HepG2 (cell line): ENCODE measurements around the gene MRPL18. TPM values are rescaled to one million over a fixed set of nuclear protein-coding genes. Genes with fewer than 3 reads are reported as not detected.
A peak's percentile ranks its signal among the peaks of the same experiment; 100 is the strongest.

Source experiments
- BHLHE40 ChIP-seq: IDR thresholded peaks from 2 replicates; pipeline ENCODE4 v1.6.1; 2011; ENCODE audit warnings: low read length, improper control_type of control experiment
- ELF3 ChIP-seq: IDR thresholded peaks from 2 replicates; pipeline ENCODE4 v1.6.1; 2016; ENCODE audit warnings: missing genetic modification reagents, missing compliant biosample characterization
- GATAD1 ChIP-seq: IDR thresholded peaks from 2 replicates; pipeline ENCODE4 v1.6.1; 2016; ENCODE audit warnings: missing genetic modification reagents, missing compliant biosample characterization
- GATAD2A ChIP-seq: IDR thresholded peaks from 2 replicates; pipeline ENCODE4 v1.6.1; 2016
- IKZF1 ChIP-seq: fragments of 450-650 bp; IDR thresholded peaks from 2 replicates; pipeline ENCODE4 v1.7.1; 2016
- KAT7 ChIP-seq: IDR thresholded peaks from 2 replicates; pipeline ENCODE4 v1.6.1; 2018; ENCODE audit warnings: borderline replicate concordance, missing compliant biosample characterization
- NR2F6 ChIP-seq, 2 experiments: IDR thresholded peaks; 2 replicates each; pipeline ENCODE4 v1.6.1; 2016; ENCODE audit warnings: antibody characterized with exemption in 1 of 2, mild to moderate bottlenecking in 1 of 2
- RARG ChIP-seq: sonication (generic); formaldehyde crosslinking; IDR thresholded peaks from 2 replicates; pipeline ENCODE4 v1.4.0; 2020; ENCODE audit warnings: low read depth, mild to moderate bottlenecking, missing genetic modification reagents
- RORA ChIP-seq: sonication (generic); formaldehyde crosslinking; IDR thresholded peaks from 2 replicates; pipeline ENCODE4 v1.5.0; 2020; ENCODE audit warnings: mild to moderate bottlenecking, missing genetic modification reagents, moderate library complexity
- TEAD2 ChIP-seq: sonication (generic); formaldehyde crosslinking; IDR thresholded peaks from 2 replicates; pipeline ENCODE4 v1.9.0; 2021; ENCODE audit warnings: missing genetic modification reagents
- TGIF2 ChIP-seq: IDR thresholded peaks from 2 replicates; pipeline ENCODE4 v1.6.1; 2016; ENCODE audit warnings: control low read depth, missing compliant biosample characterization
- ZBTB3 ChIP-seq: sonication (generic); formaldehyde crosslinking; IDR thresholded peaks from 2 replicates; pipeline ENCODE4 v1.4.0; 2020; ENCODE audit warnings: low read depth, mild to moderate bottlenecking, moderate library complexity, missing genetic modification reagents, borderline replicate concordance
- ZFAT ChIP-seq: sonication (generic); formaldehyde crosslinking; conservative IDR thresholded peaks from 2 replicates; pipeline ENCODE4 v1.8.1; 2023; ENCODE audit warnings: missing genetic modification reagents, inconsistent platforms
- ZFP36L1 ChIP-seq: sonication (generic); formaldehyde crosslinking; IDR thresholded peaks from 2 replicates; pipeline ENCODE4 v1.8.0; 2022; ENCODE audit warnings: mild to moderate bottlenecking, missing genetic modification reagents, moderate library complexity
- ZNF12 ChIP-seq: sonication (generic); formaldehyde crosslinking; IDR thresholded peaks from 2 replicates; pipeline ENCODE4 v1.5.0; 2020; ENCODE audit warnings: missing genetic modification reagents
- ZNF839 ChIP-seq: sonication (generic); formaldehyde crosslinking; IDR thresholded peaks from 2 replicates; pipeline ENCODE4 v1.4.0; 2020; ENCODE audit warnings: missing genetic modification reagents, mild to moderate bottlenecking, borderline replicate concordance
- ZSCAN22 ChIP-seq: sonication (generic); formaldehyde crosslinking; IDR thresholded peaks from 2 replicates; pipeline ENCODE4 v1.4.0; 2020; ENCODE audit warnings: mild to moderate bottlenecking, missing genetic modification reagents
- ZSCAN30 ChIP-seq: sonication (generic); formaldehyde crosslinking; IDR thresholded peaks from 2 replicates; pipeline ENCODE4 v1.5.0; 2020; ENCODE audit warnings: mild to moderate bottlenecking, missing genetic modification reagents
- polyA plus RNA-seq, 8 experiments: library from polyadenylated mRNA; depleted of rRNA in 3 of 8; stranded (reverse) in 7 of 8; unstranded in 1 of 8; fragments of >200 nt; fragmentation: Illumina TruSeq in 4 of 8; extraction: Trizol in 4 of 8; gene quantifications; 2 replicates each; pipeline versions ENCODE4 v1.2.1 to v1.2.3, GENCODE V29; 2011 to 2016; ENCODE audit warnings: low read depth in 4 of 8, missing spikeins in 1 of 8, mixed read lengths in 1 of 8; ENCODE audit not compliant: insufficient read depth in 1 of 8
- total RNA-seq, 5 experiments: library from RNA; depleted of rRNA; stranded (reverse); fragments of >200 nt; fragmentation: Illumina TruSeq; extraction: Trizol; gene quantifications; 2 replicates each; pipeline ENCODE4 v1.2.3, GENCODE V29; 2016; ENCODE audit warnings: low read depth in 1 of 5
- TF ChIP-seq, protein P1 (sequence below): sonication (generic); formaldehyde crosslinking; IDR thresholded peaks from 2 replicates; pipeline ENCODE4 v1.4.0; 2020; ENCODE audit warnings: mild to moderate bottlenecking, missing genetic modification reagents, borderline replicate concordance
- TF ChIP-seq, protein P2 (sequence below): IDR thresholded peaks from 2 replicates; pipeline ENCODE4 v1.6.1; 2016
- TF ChIP-seq, protein P3 (sequence below): sonication (generic); formaldehyde crosslinking; IDR thresholded peaks from 2 replicates; pipeline ENCODE4 v1.8.1; 2023; ENCODE audit warnings: mild to moderate bottlenecking, missing genetic modification reagents
- TF ChIP-seq, protein P4 (sequence below), 2 experiments: sonication (generic) in 1 of 2; formaldehyde crosslinking in 1 of 2; IDR thresholded peaks; 2 replicates each; pipeline versions ENCODE4 v1.4.0 to v1.6.1; 2018 to 2020; ENCODE audit warnings: missing genetic modification reagents in 2 of 2, borderline replicate concordance in 1 of 2, low read depth in 1 of 2, mild to moderate bottlenecking in 1 of 2, missing biosample characterization in 1 of 2

MRPL18 gene
- total and polyA plus RNA-seq, 2 of the 13 experiments (the other 11 are each of a cell fraction or from before 2014, with no cell fraction given): 85.6 to 176 TPM

DNA sequence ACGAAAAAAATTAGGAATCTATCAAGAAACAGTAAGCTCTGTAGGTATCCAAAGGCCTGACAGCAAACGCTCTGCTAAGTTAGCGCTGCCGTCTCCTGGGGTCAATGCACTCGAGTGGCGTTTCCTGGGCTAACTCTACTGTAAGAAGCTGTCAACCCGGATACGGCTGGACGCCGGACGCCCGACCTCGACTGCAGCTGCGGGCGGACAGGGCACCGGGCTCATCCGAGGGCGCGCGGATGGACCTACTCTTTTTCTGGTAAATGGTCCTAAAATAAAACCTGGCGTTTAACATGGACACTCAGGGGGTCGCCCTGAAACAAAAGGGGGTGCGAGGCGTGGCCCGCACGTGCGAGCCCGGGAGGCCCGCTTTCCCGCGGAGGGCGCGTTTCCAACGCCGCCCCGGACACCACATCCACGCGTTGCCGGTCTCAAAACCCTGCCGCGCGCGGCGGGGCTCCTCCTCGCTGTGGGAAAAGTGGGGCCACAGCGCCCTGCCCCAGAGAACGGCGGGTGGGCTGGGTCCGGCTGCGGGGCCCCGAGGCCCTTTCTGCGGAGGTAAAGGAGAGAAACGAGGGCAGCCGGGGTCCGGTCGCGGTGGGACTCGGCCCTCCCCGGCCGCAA lies 1.4 kb upstream of the MRPL18 start (continued):
- TF ChIP-seq, protein P1, sequence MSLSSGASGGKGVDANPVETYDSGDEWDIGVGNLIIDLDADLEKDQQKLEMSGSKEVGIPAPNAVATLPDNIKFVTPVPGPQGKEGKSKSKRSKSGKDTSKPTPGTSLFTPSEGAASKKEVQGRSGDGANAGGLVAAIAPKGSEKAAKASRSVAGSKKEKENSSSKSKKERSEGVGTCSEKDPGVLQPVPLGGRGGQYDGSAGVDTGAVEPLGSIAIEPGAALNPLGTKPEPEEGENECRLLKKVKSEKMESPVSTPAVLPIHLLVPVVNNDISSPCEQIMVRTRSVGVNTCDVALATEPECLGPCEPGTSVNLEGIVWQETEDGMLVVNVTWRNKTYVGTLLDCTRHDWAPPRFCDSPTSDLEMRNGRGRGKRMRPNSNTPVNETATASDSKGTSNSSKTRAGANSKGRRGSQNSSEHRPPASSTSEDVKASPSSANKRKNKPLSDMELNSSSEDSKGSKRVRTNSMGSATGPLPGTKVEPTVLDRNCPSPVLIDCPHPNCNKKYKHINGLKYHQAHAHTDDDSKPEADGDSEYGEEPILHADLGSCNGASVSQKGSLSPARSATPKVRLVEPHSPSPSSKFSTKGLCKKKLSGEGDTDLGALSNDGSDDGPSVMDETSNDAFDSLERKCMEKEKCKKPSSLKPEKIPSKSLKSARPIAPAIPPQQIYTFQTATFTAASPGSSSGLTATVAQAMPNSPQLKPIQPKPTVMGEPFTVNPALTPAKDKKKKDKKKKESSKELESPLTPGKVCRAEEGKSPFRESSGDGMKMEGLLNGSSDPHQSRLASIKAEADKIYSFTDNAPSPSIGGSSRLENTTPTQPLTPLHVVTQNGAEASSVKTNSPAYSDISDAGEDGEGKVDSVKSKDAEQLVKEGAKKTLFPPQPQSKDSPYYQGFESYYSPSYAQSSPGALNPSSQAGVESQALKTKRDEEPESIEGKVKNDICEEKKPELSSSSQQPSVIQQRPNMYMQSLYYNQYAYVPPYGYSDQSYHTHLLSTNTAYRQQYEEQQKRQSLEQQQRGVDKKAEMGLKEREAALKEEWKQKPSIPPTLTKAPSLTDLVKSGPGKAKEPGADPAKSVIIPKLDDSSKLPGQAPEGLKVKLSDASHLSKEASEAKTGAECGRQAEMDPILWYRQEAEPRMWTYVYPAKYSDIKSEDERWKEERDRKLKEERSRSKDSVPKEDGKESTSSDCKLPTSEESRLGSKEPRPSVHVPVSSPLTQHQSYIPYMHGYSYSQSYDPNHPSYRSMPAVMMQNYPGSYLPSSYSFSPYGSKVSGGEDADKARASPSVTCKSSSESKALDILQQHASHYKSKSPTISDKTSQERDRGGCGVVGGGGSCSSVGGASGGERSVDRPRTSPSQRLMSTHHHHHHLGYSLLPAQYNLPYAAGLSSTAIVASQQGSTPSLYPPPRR (CRISPR knock-in tag): no peak
- TF ChIP-seq ZFP36L1 (CRISPR knock-in tag) (no peak), ZSCAN22 (no peak; the same call in 1 of the 2 replicates), ZNF12 (0 out of 2 replicates have a peak, but pooled peaks have one; percentile 17), NR2F6 (IDR thresholded peaks at IDR 0.05) (no peak), NR2F6 (CRISPR knock-in tag; IDR thresholded peaks at IDR 0.05) (no peak), GATAD2A (CRISPR knock-in tag) (no peak), ZNF839 (CRISPR knock-in tag) (no peak), ZBTB3 (CRISPR knock-in tag) (0 out of 2 replicates have a peak, but pooled peaks have one; percentile 70), ELF3 (0 out of 2 replicates have a peak, but pooled peaks have one; percentile 21), TGIF2 (CRISPR knock-in tag) (peak; percentile 88), ZFAT (CRISPR knock-in tag) (peak; percentile 17), RORA (no peak), IKZF1 (no peak), RARG (CRISPR knock-in tag) (0 out of 2 replicates have a peak, but pooled peaks have one; percentile 11), GATAD1 (CRISPR knock-in tag) (no peak), BHLHE40 (peak; percentile 83), ZSCAN30 (CRISPR knock-in tag) (peak; percentile 52; the same call in 1 of the 2 replicates), TEAD2 (no peak), KAT7 (CRISPR knock-in tag) (0 out of 2 replicates have a peak, but pooled peaks have one; percentile 17)
- TF ChIP-seq, protein P2, sequence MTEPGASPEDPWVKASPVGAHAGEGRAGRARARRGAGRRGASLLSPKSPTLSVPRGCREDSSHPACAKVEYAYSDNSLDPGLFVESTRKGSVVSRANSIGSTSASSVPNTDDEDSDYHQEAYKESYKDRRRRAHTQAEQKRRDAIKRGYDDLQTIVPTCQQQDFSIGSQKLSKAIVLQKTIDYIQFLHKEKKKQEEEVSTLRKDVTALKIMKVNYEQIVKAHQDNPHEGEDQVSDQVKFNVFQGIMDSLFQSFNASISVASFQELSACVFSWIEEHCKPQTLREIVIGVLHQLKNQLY (CRISPR knock-in tag): no peak
- TF ChIP-seq, protein P3, sequence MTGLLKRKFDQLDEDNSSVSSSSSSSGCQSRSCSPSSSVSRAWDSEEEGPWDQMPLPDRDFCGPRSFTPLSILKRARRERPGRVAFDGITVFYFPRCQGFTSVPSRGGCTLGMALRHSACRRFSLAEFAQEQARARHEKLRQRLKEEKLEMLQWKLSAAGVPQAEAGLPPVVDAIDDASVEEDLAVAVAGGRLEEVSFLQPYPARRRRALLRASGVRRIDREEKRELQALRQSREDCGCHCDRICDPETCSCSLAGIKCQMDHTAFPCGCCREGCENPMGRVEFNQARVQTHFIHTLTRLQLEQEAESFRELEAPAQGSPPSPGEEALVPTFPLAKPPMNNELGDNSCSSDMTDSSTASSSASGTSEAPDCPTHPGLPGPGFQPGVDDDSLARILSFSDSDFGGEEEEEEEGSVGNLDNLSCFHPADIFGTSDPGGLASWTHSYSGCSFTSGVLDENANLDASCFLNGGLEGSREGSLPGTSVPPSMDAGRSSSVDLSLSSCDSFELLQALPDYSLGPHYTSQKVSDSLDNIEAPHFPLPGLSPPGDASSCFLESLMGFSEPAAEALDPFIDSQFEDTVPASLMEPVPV (CRISPR knock-in tag): no peak
- TF ChIP-seq, protein P4, sequence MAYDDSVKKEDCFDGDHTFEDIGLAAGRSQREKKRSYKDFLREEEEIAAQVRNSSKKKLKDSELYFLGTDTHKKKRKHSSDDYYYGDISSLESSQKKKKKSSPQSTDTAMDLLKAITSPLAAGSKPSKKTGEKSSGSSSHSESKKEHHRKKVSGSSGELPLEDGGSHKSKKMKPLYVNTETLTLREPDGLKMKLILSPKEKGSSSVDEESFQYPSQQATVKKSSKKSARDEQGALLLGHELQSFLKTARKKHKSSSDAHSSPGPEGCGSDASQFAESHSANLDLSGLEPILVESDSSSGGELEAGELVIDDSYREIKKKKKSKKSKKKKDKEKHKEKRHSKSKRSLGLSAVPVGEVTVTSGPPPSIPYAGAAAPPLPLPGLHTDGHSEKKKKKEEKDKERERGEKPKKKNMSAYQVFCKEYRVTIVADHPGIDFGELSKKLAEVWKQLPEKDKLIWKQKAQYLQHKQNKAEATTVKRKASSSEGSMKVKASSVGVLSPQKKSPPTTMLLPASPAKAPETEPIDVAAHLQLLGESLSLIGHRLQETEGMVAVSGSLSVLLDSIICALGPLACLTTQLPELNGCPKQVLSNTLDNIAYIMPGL (CRISPR knock-in tag; IDR thresholded peaks at IDR 0.05; ENCODE audit: borderline replicate concordance in 1 of 2, low read depth in 1 of 2): peak in 1 of 2 experiments; percentile 25; a peak in 1 of 4 replicates
